SJSA1 (cell line): Measurements from ENCODE around the gene LEP. TPM values are rescaled to one million over a fixed set of nuclear protein-coding genes. Genes with fewer than 3 reads are reported as not detected.

Experiments
- DNase-seq, 2 experiments: peaks; one replicate each; pipeline ENCODE4 v3.0.0-alpha.2; 2015 to 2020; ENCODE audit warnings: low spot score in 2 of 2, low read depth in 1 of 2
- H3K27ac ChIP-seq: fragments of 250-450 bp; sonication (Bioruptor Pico); 2 replicates; pipeline ENCODE4 v1.5.1; 2020; ENCODE audit warnings: mild to moderate bottlenecking, moderate library complexity
- H3K27me3 ChIP-seq: fragments of 250-450 bp; sonication (Bioruptor Pico); replicated peaks from 2 replicates; pipeline ENCODE4 v1.5.1; 2020; ENCODE audit warnings: mild to moderate bottlenecking, moderate library complexity
- H3K36me3 ChIP-seq: fragments of 250-450 bp; sonication (Bioruptor Pico); 2 replicates; pipeline ENCODE4 v1.5.1; 2020; ENCODE audit warnings: mild to moderate bottlenecking
- H3K4me1 ChIP-seq: fragments of 250-450 bp; sonication (Bioruptor Pico); replicated peaks from 2 replicates; pipeline ENCODE4 v1.6.1; 2021; ENCODE audit warnings: mild to moderate bottlenecking
- H3K4me3 ChIP-seq: fragments of 250-450 bp; sonication (Bioruptor Pico); 2 replicates; pipeline ENCODE4 v1.5.1; 2020; ENCODE audit warnings: mild to moderate bottlenecking
- H3K9me3 ChIP-seq: fragments of 250-450 bp; sonication (Bioruptor Pico); replicated peaks from 2 replicates; pipeline ENCODE4 v1.5.1; 2020; ENCODE audit warnings: mild to moderate bottlenecking
- total RNA-seq: library from RNA; depleted of rRNA; stranded (reverse); fragments of >200 nt; shearing (Covaris generic); gene quantifications from 2 replicates; pipeline ENCODE4 v1.2.3, GENCODE V29; 2014

The LEP gene
- total RNA-seq, 1 experiment from 2014 or later = not detected

- Histone ChIP-seq H3K4me1 (no peaks in the 10 kb centered on the region), H3K36me3 (no peaks in the 10 kb centered on the region), H3K27me3 (peaks cover 12% of the 10 kb centered on the region), H3K27ac (no peak overlapping the region), H3K9me3 (no peaks in the 10 kb centered on the region), H3K4me3 (no peak overlapping the region)
- DNase-seq = no peak
These were observed 23.4 kb downstream of the LEP start for GRCh38 chr7:128264477-128264876.

- Histone ChIP-seq H3K4me3 (no peak overlapping the region), H3K4me1 (no peaks in the 10 kb centered on the region), H3K27me3 (peaks cover 12% of the 10 kb centered on the region), H3K36me3 (no peaks in the 10 kb centered on the region), H3K9me3 (no peaks in the 10 kb centered on the region), H3K27ac (no peak overlapping the region)
- DNase-seq = no peak
These were observed 24.3 kb downstream of the LEP start for GRCh38 chr7:128265156-128265905.

- DNase-seq = no peak
- H3K27me3 ChIP-seq = peaks cover 12% of the 10 kb centered on the region
- no peak overlapping the region for H3K27ac ChIP-seq
These were observed 24.8 kb downstream of the LEP start for GRCh38 chr7:128265906-128266300.

GRCh38 chr7:128266529-128266882, 25.4 kb downstream of the LEP start:
- Histone ChIP-seq H3K4me3 (no peak overlapping the region), H3K36me3 (no peaks in the 10 kb centered on the region), H3K27ac (no peak overlapping the region), H3K9me3 (no peaks in the 10 kb centered on the region), H3K4me1 (no peaks in the 10 kb centered on the region), H3K27me3 (peaks cover 12% of the 10 kb centered on the region)
- no peak for DNase-seq

More at GRCh38 chr7:128265906-128266300, 24.8 kb downstream of the LEP start:
- H3K4me1 ChIP-seq = no peaks in the 10 kb centered on the region
- no peak overlapping the region for H3K4me3 ChIP-seq
- no peaks in the 10 kb centered on the region for H3K36me3 ChIP-seq
- no peaks in the 10 kb centered on the region for H3K9me3 ChIP-seq

- Histone ChIP-seq H3K36me3 (no peaks in the 10 kb centered on the region), H3K4me1 (no peaks in the 10 kb centered on the region), H3K27ac (no peak overlapping the region), H3K4me3 (no peak overlapping the region), H3K27me3 (peaks cover 12% of the 10 kb centered on the region), H3K9me3 (no peaks in the 10 kb centered on the region)
- peak in 1 of 2 experiments; percentile 16 for DNase-seq
These were observed 26.0 kb downstream of the LEP start for GRCh38 chr7:128266883-128267594.

- Histone ChIP-seq H3K27ac (no peak overlapping the region), H3K4me3 (no peak overlapping the region)
- no peak for DNase-seq
These were observed 26.5 kb downstream of the LEP start for GRCh38 chr7:128267595-128267924.

GRCh38 chr7:128268233-128268632, 27.2 kb downstream of the LEP start:
- Histone ChIP-seq H3K4me1 (no peaks in the 10 kb centered on the region), H3K27me3 (peaks cover 12% of the 10 kb centered on the region), H3K4me3 (no peak overlapping the region), H3K9me3 (no peaks in the 10 kb centered on the region), H3K36me3 (no peaks in the 10 kb centered on the region), H3K27ac (no peak overlapping the region)
- no peak for DNase-seq

More at GRCh38 chr7:128267595-128267924, 26.5 kb downstream of the LEP start:
- Histone ChIP-seq H3K27me3 (peaks cover 12% of the 10 kb centered on the region), H3K36me3 (no peaks in the 10 kb centered on the region), H3K4me1 (no peaks in the 10 kb centered on the region), H3K9me3 (no peaks in the 10 kb centered on the region)

- no peak overlapping the region for H3K27ac ChIP-seq
- H3K27me3 ChIP-seq = peaks cover 12% of the 10 kb centered on the region
- no peaks in the 10 kb centered on the region for H3K9me3 ChIP-seq
- DNase-seq = no peak
- H3K4me3 ChIP-seq = no peak overlapping the region
- H3K4me1 ChIP-seq = no peaks in the 10 kb centered on the region
- H3K36me3 ChIP-seq = no peaks in the 10 kb centered on the region
These were observed 29.8 kb downstream of the LEP start for GRCh38 chr7:128270826-128271272.

- H3K4me3 ChIP-seq = no peak overlapping the region
- DNase-seq = no peak
These were observed 30.4 kb downstream of the LEP start for GRCh38 chr7:128271471-128271941.

GRCh38 chr7:128271942-128272481, 30.9 kb downstream of the LEP start:
- H3K4me3 ChIP-seq = no peak overlapping the region

More at GRCh38 chr7:128271471-128271941, 30.4 kb downstream of the LEP start:
- Histone ChIP-seq H3K9me3 (no peaks in the 10 kb centered on the region), H3K4me1 (no peaks in the 10 kb centered on the region), H3K27me3 (peaks cover 10% of the 10 kb centered on the region), H3K36me3 (no peaks in the 10 kb centered on the region), H3K27ac (no peak overlapping the region)

GRCh38 chr7:128274246-128274883, 33.3 kb downstream of the LEP start:
- no peaks in the 10 kb centered on the region for H3K4me1 ChIP-seq
- no peak overlapping the region for H3K4me3 ChIP-seq
- DNase-seq = no peak
- peaks cover 2% of the 10 kb centered on the region; the same call in 1 of the 2 replicates for H3K9me3 ChIP-seq
- no peaks in the 10 kb centered on the region for H3K36me3 ChIP-seq
- no peaks in the 10 kb centered on the region; the same call in none of the 2 replicates for H3K27me3 ChIP-seq
- H3K27ac ChIP-seq = no peak overlapping the region

More at GRCh38 chr7:128271942-128272481, 30.9 kb downstream of the LEP start:
- Histone ChIP-seq H3K27me3 (peaks cover 8% of the 10 kb centered on the region), H3K27ac (no peak overlapping the region), H3K36me3 (no peaks in the 10 kb centered on the region), H3K9me3 (no peaks in the 10 kb centered on the region), H3K4me1 (no peaks in the 10 kb centered on the region)
- DNase-seq = no peak

- Histone ChIP-seq H3K4me3 (no peak overlapping the region), H3K36me3 (no peaks in the 10 kb centered on the region), H3K4me1 (no peaks in the 10 kb centered on the region), H3K27me3 (no peaks in the 10 kb centered on the region; the same call in none of the 2 replicates), H3K9me3 (peaks cover 2% of the 10 kb centered on the region; the same call in 1 of the 2 replicates), H3K27ac (no peak overlapping the region)
- no peak for DNase-seq
These were observed 34.0 kb downstream of the LEP start for GRCh38 chr7:128274884-128275603.

GRCh38 chr7:128275681-128276080, 34.6 kb downstream of the LEP start:
- Histone ChIP-seq H3K9me3 (peaks cover 2% of the 10 kb centered on the region), H3K36me3 (no peaks in the 10 kb centered on the region), H3K4me3 (no peak overlapping the region), H3K27ac (no peak overlapping the region), H3K27me3 (no peaks in the 10 kb centered on the region; the same call in none of the 2 replicates), H3K4me1 (no peaks in the 10 kb centered on the region)
- no peak for DNase-seq
